HepG2 (cell line): Measurements from ENCODE around the gene SYMPK. TPM values are rescaled to one million over a fixed set of nuclear protein-coding genes. Genes with fewer than 3 reads are reported as not detected.

ENCODE experiments used
- ATF7 ChIP-seq, 2 experiments: fragments of 450-650 bp in 1 of 2; sonication (generic) in 1 of 2; formaldehyde crosslinking in 1 of 2; IDR thresholded peaks; 2 replicates each; pipeline versions ENCODE4 v1.4.0 to v1.6.1; 2016 to 2020; ENCODE audit warnings: antibody characterized with exemption in 1 of 2, mild to moderate bottlenecking in 1 of 2, missing genetic modification reagents in 1 of 2
- CBX5 ChIP-seq: sonication (generic); formaldehyde crosslinking; IDR thresholded peaks from 2 replicates; pipeline ENCODE4 v1.4.0; 2020; ENCODE audit warnings: missing genetic modification reagents, borderline replicate concordance
- CENPT ChIP-seq: sonication (generic); formaldehyde crosslinking; IDR thresholded peaks from 2 replicates; pipeline ENCODE4 v1.8.0; 2022; ENCODE audit warnings: low read depth, mild to moderate bottlenecking, moderate library complexity, missing genetic modification reagents
- ESRRA ChIP-seq: sonication (generic); formaldehyde crosslinking; IDR thresholded peaks from 2 replicates; pipeline ENCODE4 v1.5.1; 2020; ENCODE audit warnings: mild to moderate bottlenecking, low read depth, missing genetic modification reagents
- GZF1 ChIP-seq: sonication (generic); formaldehyde crosslinking; IDR thresholded peaks from 2 replicates; pipeline ENCODE4 v1.5.1; 2020; ENCODE audit warnings: mild to moderate bottlenecking, missing genetic modification reagents
- KDM2A ChIP-seq: sonication (generic); formaldehyde crosslinking; IDR thresholded peaks from 2 replicates; pipeline ENCODE4 v1.4.0; 2020; ENCODE audit warnings: low read depth, missing genetic modification reagents, borderline replicate concordance
- PHF8 ChIP-seq: sonication (generic); formaldehyde crosslinking; IDR thresholded peaks from 2 replicates; pipeline ENCODE4 v1.5.0; 2020; ENCODE audit warnings: missing genetic modification reagents
- SMAD1 ChIP-seq: sonication (generic); formaldehyde crosslinking; IDR thresholded peaks from 2 replicates; pipeline ENCODE4 v1.4.0; 2020; ENCODE audit warnings: missing genetic modification reagents, low read depth, mild to moderate bottlenecking, borderline replicate concordance
- SMC3 ChIP-seq: IDR thresholded peaks from 2 replicates; pipeline ENCODE4 v1.6.1; 2011; ENCODE audit warnings: low read length, improper control_type of control experiment
- SP4 ChIP-seq: sonication (generic); formaldehyde crosslinking; IDR thresholded peaks from 2 replicates; pipeline ENCODE4 v1.8.1; 2023; ENCODE audit warnings: mild to moderate bottlenecking, missing genetic modification reagents
- YEATS2 ChIP-seq: sonication (generic); formaldehyde crosslinking; IDR thresholded peaks from 2 replicates; pipeline ENCODE4 v1.4.0; 2020; ENCODE audit warnings: missing genetic modification reagents, borderline replicate concordance
- ZNF10 ChIP-seq: sonication (generic); formaldehyde crosslinking; IDR thresholded peaks from 2 replicates; pipeline ENCODE4 v1.4.0; 2020; ENCODE audit warnings: mild to moderate bottlenecking, low read depth, missing genetic modification reagents, borderline replicate concordance
- ZNF333 ChIP-seq: sonication (generic); formaldehyde crosslinking; IDR thresholded peaks from 2 replicates; pipeline ENCODE4 v1.4.0; 2020; ENCODE audit warnings: mild to moderate bottlenecking, missing genetic modification reagents, borderline replicate concordance
- ZNF776 ChIP-seq: sonication (generic); formaldehyde crosslinking; IDR thresholded peaks from 2 replicates; pipeline ENCODE4 v1.4.0; 2020; ENCODE audit warnings: mild to moderate bottlenecking, missing genetic modification reagents
- ZNF788 ChIP-seq: sonication (generic); formaldehyde crosslinking; IDR thresholded peaks from 2 replicates; pipeline ENCODE4 v1.5.0; 2020; ENCODE audit warnings: mild to moderate bottlenecking, missing genetic modification reagents, borderline replicate concordance
- polyA plus RNA-seq, 8 experiments: library from polyadenylated mRNA; depleted of rRNA in 3 of 8; stranded (reverse) in 7 of 8; unstranded in 1 of 8; fragments of >200 nt; fragmentation: Illumina TruSeq in 4 of 8; extraction: Trizol in 4 of 8; gene quantifications; 2 replicates each; pipeline versions ENCODE4 v1.2.1 to v1.2.3, GENCODE V29; 2011 to 2016; ENCODE audit warnings: low read depth in 4 of 8, missing spikeins in 1 of 8, mixed read lengths in 1 of 8; ENCODE audit not compliant: insufficient read depth in 1 of 8
- total RNA-seq, 5 experiments: library from RNA; depleted of rRNA; stranded (reverse); fragments of >200 nt; fragmentation: Illumina TruSeq; extraction: Trizol; gene quantifications; 2 replicates each; pipeline ENCODE4 v1.2.3, GENCODE V29; 2016; ENCODE audit warnings: low read depth in 1 of 5
- TF ChIP-seq, protein P1 (sequence below): sonication (generic); formaldehyde crosslinking; IDR thresholded peaks from 2 replicates; pipeline ENCODE4 v1.5.1; 2020; ENCODE audit warnings: mild to moderate bottlenecking, missing genetic modification reagents, moderate library complexity
- TF ChIP-seq, protein P2 (sequence below): IDR thresholded peaks from 2 replicates; pipeline ENCODE4 v1.6.1; 2012; ENCODE audit warnings: inconsistent platforms
- TF ChIP-seq, protein P3 (sequence below): sonication (generic); formaldehyde crosslinking; conservative IDR thresholded peaks from 2 replicates; pipeline ENCODE4 v1.4.0; 2020; ENCODE audit warnings: missing genetic modification reagents
- TF ChIP-seq, protein P4 (sequence below): IDR thresholded peaks from 2 replicates; pipeline ENCODE4 v1.6.1; 2016; ENCODE audit warnings: low read depth
- TF ChIP-seq, protein P5 (sequence below): sonication (generic); formaldehyde crosslinking; IDR thresholded peaks from 2 replicates; pipeline ENCODE4 v1.8.1; 2023; ENCODE audit warnings: mild to moderate bottlenecking, moderate library complexity, missing genetic modification reagents

The SYMPK gene
- total and polyA plus RNA-seq, 2 of the 13 experiments (the other 11 are each of a cell fraction or from before 2014, with no cell fraction given): 21.9 to 55.7 TPM

DNA sequence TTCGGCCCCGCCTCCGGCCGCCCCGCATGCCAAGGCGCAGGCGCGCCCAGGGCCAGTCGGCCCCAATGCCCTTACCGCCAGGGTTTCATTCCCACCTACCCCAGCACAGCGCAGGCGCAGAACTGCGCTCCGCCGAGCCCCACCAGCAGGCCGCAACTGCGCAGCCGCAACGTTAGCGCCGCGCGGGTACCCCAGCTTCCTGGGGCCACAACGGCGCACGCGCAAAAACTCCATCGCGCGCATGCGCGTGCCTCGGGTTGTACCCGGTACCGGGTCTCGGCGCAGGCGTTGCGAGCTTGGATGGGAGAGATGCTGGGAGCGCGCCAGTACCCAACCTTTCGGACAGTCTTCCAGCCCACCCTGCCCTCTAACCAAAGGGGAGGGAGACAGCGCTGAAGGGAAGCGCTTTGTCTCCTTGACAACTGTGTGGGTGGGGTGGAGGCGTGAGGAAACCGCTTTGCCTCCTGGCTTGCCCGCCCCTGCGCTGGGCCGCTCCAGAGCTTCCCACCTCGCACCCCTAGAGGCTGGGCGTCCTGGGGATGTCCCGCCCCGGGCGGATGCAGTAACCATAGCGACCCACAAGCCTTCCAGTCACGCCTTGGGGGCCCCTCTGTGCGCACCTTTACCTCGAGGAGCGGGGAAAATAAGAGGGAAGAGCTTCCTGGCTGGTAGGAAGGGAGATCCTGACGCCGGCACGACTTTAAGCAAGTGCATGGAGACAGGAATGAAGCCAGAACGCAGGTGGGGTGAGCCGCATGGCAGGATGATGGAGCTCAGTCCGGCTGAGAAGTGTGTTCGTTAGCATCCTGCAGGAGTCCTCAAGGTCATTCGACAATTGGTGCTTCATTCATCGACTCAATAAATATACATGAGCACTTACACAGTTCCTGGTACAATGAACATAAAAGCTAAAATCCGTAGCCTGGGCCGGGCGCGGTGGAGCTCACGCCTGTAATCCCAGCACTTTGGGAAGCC, 40.0 kb upstream of the SYMPK start (continued):
- TF ChIP-seq, protein P1, sequence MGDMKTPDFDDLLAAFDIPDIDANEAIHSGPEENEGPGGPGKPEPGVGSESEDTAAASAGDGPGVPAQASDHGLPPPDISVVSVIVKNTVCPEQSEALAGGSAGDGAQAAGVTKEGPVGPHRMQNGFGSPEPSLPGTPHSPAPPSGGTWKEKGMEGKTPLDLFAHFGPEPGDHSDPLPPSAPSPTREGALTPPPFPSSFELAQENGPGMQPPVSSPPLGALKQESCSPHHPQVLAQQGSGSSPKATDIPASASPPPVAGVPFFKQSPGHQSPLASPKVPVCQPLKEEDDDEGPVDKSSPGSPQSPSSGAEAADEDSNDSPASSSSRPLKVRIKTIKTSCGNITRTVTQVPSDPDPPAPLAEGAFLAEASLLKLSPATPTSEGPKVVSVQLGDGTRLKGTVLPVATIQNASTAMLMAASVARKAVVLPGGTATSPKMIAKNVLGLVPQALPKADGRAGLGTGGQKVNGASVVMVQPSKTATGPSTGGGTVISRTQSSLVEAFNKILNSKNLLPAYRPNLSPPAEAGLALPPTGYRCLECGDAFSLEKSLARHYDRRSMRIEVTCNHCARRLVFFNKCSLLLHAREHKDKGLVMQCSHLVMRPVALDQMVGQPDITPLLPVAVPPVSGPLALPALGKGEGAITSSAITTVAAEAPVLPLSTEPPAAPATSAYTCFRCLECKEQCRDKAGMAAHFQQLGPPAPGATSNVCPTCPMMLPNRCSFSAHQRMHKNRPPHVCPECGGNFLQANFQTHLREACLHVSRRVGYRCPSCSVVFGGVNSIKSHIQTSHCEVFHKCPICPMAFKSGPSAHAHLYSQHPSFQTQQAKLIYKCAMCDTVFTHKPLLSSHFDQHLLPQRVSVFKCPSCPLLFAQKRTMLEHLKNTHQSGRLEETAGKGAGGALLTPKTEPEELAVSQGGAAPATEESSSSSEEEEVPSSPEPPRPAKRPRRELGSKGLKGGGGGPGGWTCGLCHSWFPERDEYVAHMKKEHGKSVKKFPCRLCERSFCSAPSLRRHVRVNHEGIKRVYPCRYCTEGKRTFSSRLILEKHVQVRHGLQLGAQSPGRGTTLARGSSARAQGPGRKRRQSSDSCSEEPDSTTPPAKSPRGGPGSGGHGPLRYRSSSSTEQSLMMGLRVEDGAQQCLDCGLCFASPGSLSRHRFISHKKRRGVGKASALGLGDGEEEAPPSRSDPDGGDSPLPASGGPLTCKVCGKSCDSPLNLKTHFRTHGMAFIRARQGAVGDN (CRISPR knock-in tag): peak; percentile 91
- peak; percentile 13; the same call in 1 of the 2 replicates for TF ChIP-seq CBX5 (CRISPR knock-in tag)
- peak; percentile 30; the same call in 1 of the 2 replicates for TF ChIP-seq YEATS2 (CRISPR knock-in tag)
- TF ChIP-seq PHF8: peak; percentile 82
- 0 out of 2 replicates have a peak, but pooled peaks have one; percentile 39 for TF ChIP-seq SMAD1
- TF ChIP-seq ESRRA (CRISPR knock-in tag): no peak; the same call in 1 of the 2 replicates
- no peak for TF ChIP-seq ZNF788
- no peak for TF ChIP-seq SMC3
- TF ChIP-seq, protein P2, sequence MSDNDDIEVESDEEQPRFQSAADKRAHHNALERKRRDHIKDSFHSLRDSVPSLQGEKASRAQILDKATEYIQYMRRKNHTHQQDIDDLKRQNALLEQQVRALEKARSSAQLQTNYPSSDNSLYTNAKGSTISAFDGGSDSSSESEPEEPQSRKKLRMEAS: peak; percentile 55; the same call in 1 of the 2 replicates
- TF ChIP-seq, protein P3, sequence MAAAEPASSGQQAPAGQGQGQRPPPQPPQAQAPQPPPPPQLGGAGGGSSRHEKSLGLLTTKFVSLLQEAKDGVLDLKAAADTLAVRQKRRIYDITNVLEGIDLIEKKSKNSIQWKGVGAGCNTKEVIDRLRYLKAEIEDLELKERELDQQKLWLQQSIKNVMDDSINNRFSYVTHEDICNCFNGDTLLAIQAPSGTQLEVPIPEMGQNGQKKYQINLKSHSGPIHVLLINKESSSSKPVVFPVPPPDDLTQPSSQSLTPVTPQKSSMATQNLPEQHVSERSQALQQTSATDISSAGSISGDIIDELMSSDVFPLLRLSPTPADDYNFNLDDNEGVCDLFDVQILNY: peak; percentile 31; the same call in 1 of the 2 replicates
- TF ChIP-seq ATF7 (IDR thresholded peaks at IDR 0.05): no peak
- no peak for TF ChIP-seq ATF7 (CRISPR knock-in tag; IDR thresholded peaks at IDR 0.05)
- TF ChIP-seq ZNF333 (CRISPR knock-in tag): no peak
- TF ChIP-seq ZNF10 (CRISPR knock-in tag): no peak
- TF ChIP-seq, protein P4, sequence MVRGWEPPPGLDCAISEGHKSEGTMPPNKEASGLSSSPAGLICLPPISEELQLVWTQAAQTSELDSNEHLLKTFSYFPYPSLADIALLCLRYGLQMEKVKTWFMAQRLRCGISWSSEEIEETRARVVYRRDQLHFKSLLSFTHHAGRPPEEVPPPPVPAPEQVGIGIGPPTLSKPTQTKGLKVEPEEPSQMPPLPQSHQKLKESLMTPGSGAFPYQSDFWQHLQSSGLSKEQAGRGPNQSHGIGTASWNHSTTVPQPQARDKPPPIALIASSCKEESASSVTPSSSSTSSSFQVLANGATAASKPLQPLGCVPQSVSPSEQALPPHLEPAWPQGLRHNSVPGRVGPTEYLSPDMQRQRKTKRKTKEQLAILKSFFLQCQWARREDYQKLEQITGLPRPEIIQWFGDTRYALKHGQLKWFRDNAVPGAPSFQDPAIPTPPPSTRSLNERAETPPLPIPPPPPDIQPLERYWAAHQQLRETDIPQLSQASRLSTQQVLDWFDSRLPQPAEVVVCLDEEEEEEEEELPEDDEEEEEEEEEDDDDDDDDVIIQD (CRISPR knock-in tag): no peak
- TF ChIP-seq CENPT (CRISPR knock-in tag): peak; percentile 41; the same call in 1 of the 2 replicates
- 0 out of 2 replicates have a peak, but pooled peaks have one; percentile 14 for TF ChIP-seq ZNF776
- no peak for TF ChIP-seq SP4 (CRISPR knock-in tag)
- TF ChIP-seq, protein P5, sequence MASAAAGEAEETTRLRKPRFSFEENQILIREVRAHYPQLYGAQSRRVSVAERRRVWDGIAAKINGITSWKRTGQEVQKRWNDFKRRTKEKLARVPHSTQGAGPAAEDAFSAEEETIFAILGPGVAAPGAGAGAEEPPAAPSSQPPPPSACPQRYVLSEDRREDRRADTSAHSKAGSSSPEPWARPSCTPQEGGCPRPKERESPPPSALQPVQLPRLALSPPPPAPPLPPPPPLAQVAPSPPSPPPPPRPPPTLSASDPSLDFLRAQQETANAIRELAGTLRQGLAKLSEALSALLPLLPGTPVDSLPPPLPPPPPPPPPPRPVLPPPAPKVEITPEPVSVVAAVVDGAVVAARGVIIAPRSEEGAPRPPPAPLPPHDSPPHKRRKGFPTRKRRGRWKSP (CRISPR knock-in tag): peak; percentile 100
- TF ChIP-seq KDM2A (CRISPR knock-in tag): peak; percentile 39; the same call in 1 of the 2 replicates
- TF ChIP-seq GZF1: no peak
